ENCODE data around the gene RIMS1.

- TF ChIP-seq, protein P1, sequence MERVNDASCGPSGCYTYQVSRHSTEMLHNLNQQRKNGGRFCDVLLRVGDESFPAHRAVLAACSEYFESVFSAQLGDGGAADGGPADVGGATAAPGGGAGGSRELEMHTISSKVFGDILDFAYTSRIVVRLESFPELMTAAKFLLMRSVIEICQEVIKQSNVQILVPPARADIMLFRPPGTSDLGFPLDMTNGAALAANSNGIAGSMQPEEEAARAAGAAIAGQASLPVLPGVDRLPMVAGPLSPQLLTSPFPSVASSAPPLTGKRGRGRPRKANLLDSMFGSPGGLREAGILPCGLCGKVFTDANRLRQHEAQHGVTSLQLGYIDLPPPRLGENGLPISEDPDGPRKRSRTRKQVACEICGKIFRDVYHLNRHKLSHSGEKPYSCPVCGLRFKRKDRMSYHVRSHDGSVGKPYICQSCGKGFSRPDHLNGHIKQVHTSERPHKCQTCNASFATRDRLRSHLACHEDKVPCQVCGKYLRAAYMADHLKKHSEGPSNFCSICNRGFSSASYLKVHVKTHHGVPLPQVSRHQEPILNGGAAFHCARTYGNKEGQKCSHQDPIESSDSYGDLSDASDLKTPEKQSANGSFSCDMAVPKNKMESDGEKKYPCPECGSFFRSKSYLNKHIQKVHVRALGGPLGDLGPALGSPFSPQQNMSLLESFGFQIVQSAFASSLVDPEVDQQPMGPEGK (CRISPR knock-in tag; IDR thresholded peaks at IDR 0.05; ENCODE audit: borderline replicate concordance), result no peak
- TF ChIP-seq, protein P2, sequence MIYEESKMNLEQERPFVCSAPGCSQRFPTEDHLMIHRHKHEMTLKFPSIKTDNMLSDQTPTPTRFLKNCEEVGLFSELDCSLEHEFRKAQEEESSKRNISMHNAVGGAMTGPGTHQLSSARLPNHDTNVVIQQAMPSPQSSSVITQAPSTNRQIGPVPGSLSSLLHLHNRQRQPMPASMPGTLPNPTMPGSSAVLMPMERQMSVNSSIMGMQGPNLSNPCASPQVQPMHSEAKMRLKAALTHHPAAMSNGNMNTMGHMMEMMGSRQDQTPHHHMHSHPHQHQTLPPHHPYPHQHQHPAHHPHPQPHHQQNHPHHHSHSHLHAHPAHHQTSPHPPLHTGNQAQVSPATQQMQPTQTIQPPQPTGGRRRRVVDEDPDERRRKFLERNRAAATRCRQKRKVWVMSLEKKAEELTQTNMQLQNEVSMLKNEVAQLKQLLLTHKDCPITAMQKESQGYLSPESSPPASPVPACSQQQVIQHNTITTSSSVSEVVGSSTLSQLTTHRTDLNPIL (CRISPR knock-in tag; IDR thresholded peaks at IDR 0.05; ENCODE audit: low read depth), result no peak
- TF ChIP-seq RARB (CRISPR knock-in tag; IDR thresholded peaks at IDR 0.05) (no peak), ISL1 (CRISPR knock-in tag; IDR thresholded peaks at IDR 0.05) (no peak), TCF4 (CRISPR knock-in tag; IDR thresholded peaks at IDR 0.05; ENCODE audit: borderline replicate concordance) (no peak), ZFP30 (CRISPR knock-in tag; IDR thresholded peaks at IDR 0.05) (no peak)
Measured at GRCh38 chr6:72037006-72037405, 150.7 kb downstream of the RIMS1 start.
